ENCODE results near the gene MSH6.

The MSH6 gene

DNA sequence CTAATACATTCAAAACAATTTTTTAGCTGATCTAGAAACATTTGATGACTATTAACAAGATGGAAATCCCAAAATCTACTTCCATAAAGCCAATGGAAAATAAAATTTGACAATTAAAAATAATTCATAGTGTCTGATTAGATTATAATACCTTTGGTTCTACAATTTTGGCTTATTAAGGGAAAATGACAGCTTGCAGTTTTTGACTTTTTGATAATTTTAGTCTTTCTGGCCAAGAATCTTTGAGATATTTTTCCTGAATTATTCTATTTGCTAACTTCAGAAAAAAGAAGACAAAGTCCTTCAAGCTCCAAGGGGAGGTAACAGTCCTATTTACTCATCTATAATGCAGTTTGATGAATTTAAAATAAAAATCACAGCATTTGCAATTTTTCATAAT, 39.6 kb downstream of the MSH6 start:
- Histone ChIP-seq H3K79me2 (ENCODE audit: low read length) (no peaks in the 10 kb centered on the region), H3K4me2 (ENCODE audit: low read depth, low read length) (no peak overlapping the region), H3F3A (ENCODE audit: insufficient read depth, low read length) (no peaks in the 10 kb centered on the region; the same call in 1 of the 2 replicates), H3K36me3 (replicated peaks; ENCODE audit: insufficient read depth, low read length) (no peaks in the 10 kb centered on the region; the same call in 1 of the 2 replicates), H3K27ac (ENCODE audit: low read length) (no peak overlapping the region), H3K9ac (ENCODE audit: low read length) (no peak overlapping the region), H4K20me1 (ENCODE audit: insufficient read depth, low read length) (no peaks in the 10 kb centered on the region), H3K4me1 (ENCODE audit: low read length) (no peaks in the 10 kb centered on the region), H3K9me3 (replicated peaks; ENCODE audit: insufficient read depth, low read length) (no peaks in the 10 kb centered on the region), H3K27me3 (replicated peaks; ENCODE audit: insufficient read depth, low read length) (no peaks in the 10 kb centered on the region), H3K9me2 (replicated peaks; ENCODE audit: insufficient read depth, low read length) (no peaks in the 10 kb centered on the region), H3K4me3 (ENCODE audit: low read length) (no peak overlapping the region), H2AFZ (ENCODE audit: low read length) (no peak overlapping the region)
- TF ChIP-seq, protein P1, sequence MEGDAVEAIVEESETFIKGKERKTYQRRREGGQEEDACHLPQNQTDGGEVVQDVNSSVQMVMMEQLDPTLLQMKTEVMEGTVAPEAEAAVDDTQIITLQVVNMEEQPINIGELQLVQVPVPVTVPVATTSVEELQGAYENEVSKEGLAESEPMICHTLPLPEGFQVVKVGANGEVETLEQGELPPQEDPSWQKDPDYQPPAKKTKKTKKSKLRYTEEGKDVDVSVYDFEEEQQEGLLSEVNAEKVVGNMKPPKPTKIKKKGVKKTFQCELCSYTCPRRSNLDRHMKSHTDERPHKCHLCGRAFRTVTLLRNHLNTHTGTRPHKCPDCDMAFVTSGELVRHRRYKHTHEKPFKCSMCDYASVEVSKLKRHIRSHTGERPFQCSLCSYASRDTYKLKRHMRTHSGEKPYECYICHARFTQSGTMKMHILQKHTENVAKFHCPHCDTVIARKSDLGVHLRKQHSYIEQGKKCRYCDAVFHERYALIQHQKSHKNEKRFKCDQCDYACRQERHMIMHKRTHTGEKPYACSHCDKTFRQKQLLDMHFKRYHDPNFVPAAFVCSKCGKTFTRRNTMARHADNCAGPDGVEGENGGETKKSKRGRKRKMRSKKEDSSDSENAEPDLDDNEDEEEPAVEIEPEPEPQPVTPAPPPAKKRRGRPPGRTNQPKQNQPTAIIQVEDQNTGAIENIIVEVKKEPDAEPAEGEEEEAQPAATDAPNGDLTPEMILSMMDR (IDR thresholded peaks at IDR 0.05; ENCODE audit: low read length): no peak
- no peak for TF ChIP-seq EZH2phosphoT487 (IDR thresholded peaks at IDR 0.05; ENCODE audit: low read length)
- TF ChIP-seq EZH2 (optimal IDR thresholded peaks at IDR 0.05; ENCODE audit: low read depth, low read length): no peak
- DNase-seq: no peak

DNA sequence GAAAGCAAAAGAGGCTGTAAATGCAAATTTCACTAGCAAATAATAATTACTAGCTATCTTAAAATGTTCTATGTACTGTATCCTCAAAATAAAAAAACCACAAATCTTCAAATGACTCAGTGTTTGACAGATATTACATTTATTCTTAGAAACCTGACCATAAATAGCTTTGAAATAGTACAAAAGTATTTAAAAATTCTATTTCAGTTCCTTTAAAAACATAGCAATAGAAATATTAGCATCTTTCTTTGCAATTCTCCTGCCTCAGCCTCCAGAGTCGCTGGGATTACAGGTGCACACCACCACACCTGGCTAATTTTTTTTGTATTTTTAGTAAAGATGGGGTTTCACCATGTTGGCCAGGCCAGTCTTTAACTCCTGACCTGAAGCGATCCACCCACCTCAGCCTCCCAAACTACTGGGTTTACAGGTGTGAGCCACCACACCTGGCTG, 50.6 kb downstream of the MSH6 start:
- no peaks in the 10 kb centered on the region for H3K9me3 ChIP-seq (replicated peaks; ENCODE audit: insufficient read depth, low read length)
- peaks cover 2% of the 10 kb centered on the region; the same call in 1 of the 2 replicates for H3F3A ChIP-seq (ENCODE audit: insufficient read depth, low read length)
- H3K36me3 ChIP-seq (replicated peaks; ENCODE audit: insufficient read depth, low read length): peaks cover 17% of the 10 kb centered on the region
- H3K27ac ChIP-seq (ENCODE audit: low read length): no peak overlapping the region
- no peaks in the 10 kb centered on the region for H3K4me1 ChIP-seq (ENCODE audit: low read length)
- H3K4me2 ChIP-seq (ENCODE audit: low read depth, low read length): no peak overlapping the region
- no peaks in the 10 kb centered on the region for H4K20me1 ChIP-seq (ENCODE audit: insufficient read depth, low read length)
- no peaks in the 10 kb centered on the region for H3K27me3 ChIP-seq (replicated peaks; ENCODE audit: insufficient read depth, low read length)
- H2AFZ ChIP-seq (ENCODE audit: low read length): no peak overlapping the region
- no peaks in the 10 kb centered on the region for H3K79me2 ChIP-seq (ENCODE audit: low read length)
- TF ChIP-seq, protein P1 (IDR thresholded peaks at IDR 0.05; ENCODE audit: low read length): no peak
- TF ChIP-seq EZH2phosphoT487 (IDR thresholded peaks at IDR 0.05; ENCODE audit: low read length) (no peak), EZH2 (optimal IDR thresholded peaks at IDR 0.05; ENCODE audit: low read depth, low read length) (no peak)
- DNase-seq: no peak
- H3K4me3 ChIP-seq (ENCODE audit: low read length): no peak overlapping the region
- no peak overlapping the region for H3K9ac ChIP-seq (ENCODE audit: low read length)
- H3K9me2 ChIP-seq (replicated peaks; ENCODE audit: insufficient read depth, low read length): no peaks in the 10 kb centered on the region

DNA sequence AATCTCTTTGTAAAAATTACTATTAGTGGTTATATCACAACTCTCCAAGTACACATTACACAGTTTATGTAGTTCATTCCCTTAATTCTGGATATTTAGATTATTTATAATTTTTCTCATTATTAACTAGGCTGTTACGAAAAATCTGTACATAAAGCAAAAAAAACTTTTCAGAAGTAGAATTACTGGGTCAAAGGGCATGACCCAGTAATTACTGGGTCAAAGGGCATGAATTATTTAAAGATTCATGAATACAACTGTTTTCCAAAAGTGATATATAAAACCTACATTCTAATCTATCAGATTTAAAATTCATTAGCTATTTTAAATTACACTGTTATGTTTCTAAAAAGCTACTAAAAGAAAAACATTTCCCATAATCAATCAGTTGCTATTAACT, 55.3 kb downstream of the MSH6 start:
- peaks cover 2% of the 10 kb centered on the region; the same call in 1 of the 2 replicates for H3F3A ChIP-seq (ENCODE audit: insufficient read depth, low read length)
- no peaks in the 10 kb centered on the region for H3K4me1 ChIP-seq (ENCODE audit: low read length)
- peaks cover 36% of the 10 kb centered on the region for H3K79me2 ChIP-seq (ENCODE audit: low read length)
- H3K9me3 ChIP-seq (replicated peaks; ENCODE audit: insufficient read depth, low read length): no peaks in the 10 kb centered on the region
- 0 out of 2 replicates have a peak, but pooled peaks cover 8% of the 10 kb centered on the region for H4K20me1 ChIP-seq (ENCODE audit: insufficient read depth, low read length)
- H2AFZ ChIP-seq (ENCODE audit: low read length): no peak overlapping the region
- H3K27me3 ChIP-seq (replicated peaks; ENCODE audit: insufficient read depth, low read length): no peaks in the 10 kb centered on the region
- no peaks in the 10 kb centered on the region for H3K9me2 ChIP-seq (replicated peaks; ENCODE audit: insufficient read depth, low read length)
- H3K4me2 ChIP-seq (ENCODE audit: low read depth, low read length): no peak overlapping the region
- H3K9ac ChIP-seq (ENCODE audit: low read length): no peak overlapping the region
- no peak for TF ChIP-seq EZH2 (optimal IDR thresholded peaks at IDR 0.05; ENCODE audit: low read depth, low read length)
- no peak for TF ChIP-seq EZH2phosphoT487 (IDR thresholded peaks at IDR 0.05; ENCODE audit: low read length)
- TF ChIP-seq, protein P1 (IDR thresholded peaks at IDR 0.05; ENCODE audit: low read length): no peak
- H3K4me3 ChIP-seq (ENCODE audit: low read length): no peak overlapping the region
- no peak for DNase-seq
- H3K27ac ChIP-seq (ENCODE audit: low read length): no peak overlapping the region
- peaks cover 20% of the 10 kb centered on the region for H3K36me3 ChIP-seq (replicated peaks; ENCODE audit: insufficient read depth, low read length)
